Stimulated activated CD8-positive, alpha-beta memory T cell treated with anti-CD3 and anti-CD28 coated beads, Interleukin-4, amount 100 ng/mL, for 48 hours (primary cell): ENCODE measurements around the gene LDLRAD4.

Experiments used
- DNase-seq: peaks from one replicate; pipeline ENCODE4 v3.0.0-alpha.2; 2020

Gene LDLRAD4

GRCh38 chr18:13585379-13586153, 367.0 kb downstream of the LDLRAD4 start:
- DNase-seq: no peak

- no peak for DNase-seq
These were observed 368.4 kb downstream of the LDLRAD4 start for GRCh38 chr18:13587001-13587400.

- DNase-seq: no peak
These were observed 368.9 kb downstream of the LDLRAD4 start for GRCh38 chr18:13587477-13587876.

- no peak for DNase-seq
These were observed 369.4 kb downstream of the LDLRAD4 start for GRCh38 chr18:13587937-13588336.

GRCh38 chr18:13589316-13589715, 370.8 kb downstream of the LDLRAD4 start:
- DNase-seq: no peak

GRCh38 chr18:13589943-13590342, 371.4 kb downstream of the LDLRAD4 start:
- DNase-seq: no peak

GRCh38 chr18:13592246-13592645, 373.7 kb downstream of the LDLRAD4 start:
- no peak for DNase-seq

- no peak for DNase-seq
These were observed 376.0 kb downstream of the LDLRAD4 start for GRCh38 chr18:13594551-13594950.

GRCh38 chr18:13597068-13597467, 378.5 kb downstream of the LDLRAD4 start:
- no peak for DNase-seq

- DNase-seq: no peak
These were observed 380.0 kb downstream of the LDLRAD4 start for GRCh38 chr18:13598591-13598990.

GRCh38 chr18:13599031-13599430, 380.5 kb downstream of the LDLRAD4 start:
- no peak for DNase-seq

- DNase-seq: no peak
These were observed 384.9 kb downstream of the LDLRAD4 start for GRCh38 chr18:13603304-13604019.

- no peak for DNase-seq
These were observed 386.2 kb downstream of the LDLRAD4 start for GRCh38 chr18:13604786-13605185.

- no peak for DNase-seq
These were observed 386.9 kb downstream of the LDLRAD4 start for GRCh38 chr18:13605477-13605876.

GRCh38 chr18:13605901-13606300, 387.3 kb downstream of the LDLRAD4 start:
- no peak for DNase-seq

GRCh38 chr18:13606604-13607254, 388.2 kb downstream of the LDLRAD4 start:
- no peak for DNase-seq

GRCh38 chr18:13608024-13608562, 389.5 kb downstream of the LDLRAD4 start:
- DNase-seq: peak; percentile 68

- peak; percentile 69 for DNase-seq
These were observed 390.4 kb downstream of the LDLRAD4 start for GRCh38 chr18:13608791-13609532.

GRCh38 chr18:13610555-13611141, 392.1 kb downstream of the LDLRAD4 start:
- DNase-seq: no peak

GRCh38 chr18:13611142-13611600, 392.6 kb downstream of the LDLRAD4 start:
- no peak for DNase-seq

- no peak for DNase-seq
These were observed 393.1 kb downstream of the LDLRAD4 start for GRCh38 chr18:13611601-13612195.
